GM10266 (cell line): ENCODE data around the gene KLHL22.
A peak's percentile ranks its signal among the peaks of the same experiment; 100 is the strongest.

Experiments used
- DNase-seq: peaks from one replicate; pipeline ENCODE4 v3.0.0; 2012; ENCODE audit errors: extremely low spot score
- CTCF ChIP-seq: IDR thresholded peaks from 2 replicates; pipeline ENCODE4 v1.5.1; 2012; ENCODE audit warnings: mild to moderate bottlenecking, low read depth; ENCODE audit not compliant: control insufficient read depth, insufficient read depth; ENCODE audit errors: missing control alignments

The KLHL22 gene

GRCh38 chr22:20463324-20464095, 32.1 kb downstream of the KLHL22 start:
- DNase-seq = peak; percentile 8
- no peak for TF ChIP-seq CTCF

GRCh38 chr22:20459862-20460261, 35.7 kb downstream of the KLHL22 start:
- no peak for DNase-seq

GRCh38 chr22:20459152-20459542, 36.4 kb downstream of the KLHL22 start:
- TF ChIP-seq CTCF = no peak
- no peak for DNase-seq

More at GRCh38 chr22:20459862-20460261, 35.7 kb downstream of the KLHL22 start:
- TF ChIP-seq CTCF = no peak

- TF ChIP-seq CTCF = no peak
- DNase-seq = no peak
Observed at GRCh38 chr22:20458530-20459151, 37.0 kb downstream of the KLHL22 start.

GRCh38 chr22:20457506-20458240, 37.9 kb downstream of the KLHL22 start:
- DNase-seq = no peak
- no peak for TF ChIP-seq CTCF

- no peak for TF ChIP-seq CTCF
- DNase-seq = no peak
Observed at GRCh38 chr22:20456722-20457076, 38.9 kb downstream of the KLHL22 start.
